Adrenal gland (tissue), 12 donors: Measurements from ENCODE around the gene CLDN16. TPM values are rescaled to one million over a fixed set of nuclear protein-coding genes. Genes with fewer than 3 reads are reported as not detected.

Source experiments
- DNase-seq, 7 donors: peaks; one replicate each; pipeline ENCODE4 v3.0.0-alpha.2; 2019 to 2020
- H3K27ac ChIP-seq, 5 donors: fragments of 200-600 bp; sonication (generic) in 4 of 5; 1 replicate in 3 of 5; 2 replicates in 2 of 5; pipeline versions ENCODE4 v1.5.1 to v1.8.0; 2016 to 2020; ENCODE audit warnings: mild to moderate bottlenecking in 1 of 5
- H3K27me3 ChIP-seq: fragments of 200-600 bp; 2 replicates; pipeline ENCODE4 v1.8.0; 2021
- H3K36me3 ChIP-seq, 2 donors: fragments of 200-600 bp; replicated peaks in 1 of 2; 1 replicate in 1 of 2; 2 replicates in 1 of 2; pipeline versions ENCODE4 v1.5.1 to v1.8.0; 2018 to 2022
- H3K4me1 ChIP-seq, 2 donors: fragments of 200-600 bp; replicated peaks in 1 of 2; 1 replicate in 1 of 2; 2 replicates in 1 of 2; pipeline versions ENCODE4 v1.5.1 to v1.8.0; 2018 to 2021
- H3K4me3 ChIP-seq, 4 donors: fragments of 200-600 bp; sonication (generic) in 3 of 4; one replicate each; pipeline ENCODE4 v1.5.1; 2016 to 2018
- H3K9me3 ChIP-seq, 3 donors: fragments of 200-600 bp; sonication (generic) in 1 of 3; replicated peaks in 1 of 3; 1 replicate in 2 of 3; 2 replicates in 1 of 3; pipeline versions ENCODE4 v1.5.1 to v1.8.0; 2016 to 2021
- POLR2A ChIP-seq, 2 donors: fragments of 450-650 bp; IDR thresholded peaks; one replicate each; pipeline ENCODE4 v1.6.1; 2017; ENCODE audit warnings: antibody characterized with exemption in 2 of 2, mild to moderate bottlenecking in 2 of 2, moderate library complexity in 1 of 2
- WGBS, 4 donors: extraction: QIAGEN DNeasy Blood & Tissue Kit in 2 of 4; methylation state at CpG; one replicate each; pipeline versions ENCODE4 v1.1.5 to v1.1.7; 2013 to 2017; 5-methylcytosine and 5-hydroxymethylcytosine counted together
- intact Hi-C, 2 donors: fragments of 100-400 bp; cut with DNase I; formaldehyde crosslinking; loops; one replicate each; pipeline versions ENCODE4 v1.14.1 to v1.15.0; 2022 to 2023
- polyA plus RNA-seq, 3 donors: library from polyadenylated mRNA; stranded (reverse); fragments of 200-250 nt in 2 of 3; fragments of 350-450 nt in 1 of 3; fragmentation: Illumina TruSeq in 1 of 3; extraction: RNeasy Lipid Tissue Mini Kit (QIAGEN cat#74804) in 1 of 3; gene quantifications; one replicate each; pipeline ENCODE4 v1.2.3, GENCODE V29; 2013 to 2014
- total RNA-seq, 9 donors: library from RNA; depleted of rRNA in 4 of 9; stranded (reverse); fragments of >200 nt in 4 of 9; fragments of 120-200 nt in 1 of 9; fragmentation: NEBNext Ultra II Directional in 1 of 9; extraction: Animal tissue kit (Norgen Biotek cat#: 25700) in 1 of 9; gene quantifications; one replicate each; pipeline versions ENCODE4 v1.1.0 to v1.2.4, GENCODE V29; 2013 to 2023
- TF ChIP-seq, protein P1 (sequence below), 6 experiments: fragments of 450-650 bp in 4 of 6; fragments of 200-600 bp in 2 of 6; sonication (generic) in 1 of 6; IDR thresholded peaks; 1 replicate in 5 of 6; 2 replicates in 1 of 6; pipeline versions ENCODE4 v1.5.1 to v1.8.0; 2016 to 2021; ENCODE audit warnings: antibody characterized with exemption in 6 of 6, mild to moderate bottlenecking in 2 of 6, moderate library complexity in 1 of 6
- donor health status: healthy with polysubstance abuse.
- donor health status: Bipolar disorder and iron deficiency.
- donor health status: DM: yes; HTN: yes; CAD: no.
- donor health status: DM: no; HTN: no; CAD: no.
- donor health status: DM: no; HTN: no; CAD: no.
- donor health status: DM: yes; HTN: yes; CAD: no.

The CLDN16 gene
- total and polyA plus RNA-seq, 12 donors: 0.20 to 2.9 (median 0.71) TPM

DNA sequence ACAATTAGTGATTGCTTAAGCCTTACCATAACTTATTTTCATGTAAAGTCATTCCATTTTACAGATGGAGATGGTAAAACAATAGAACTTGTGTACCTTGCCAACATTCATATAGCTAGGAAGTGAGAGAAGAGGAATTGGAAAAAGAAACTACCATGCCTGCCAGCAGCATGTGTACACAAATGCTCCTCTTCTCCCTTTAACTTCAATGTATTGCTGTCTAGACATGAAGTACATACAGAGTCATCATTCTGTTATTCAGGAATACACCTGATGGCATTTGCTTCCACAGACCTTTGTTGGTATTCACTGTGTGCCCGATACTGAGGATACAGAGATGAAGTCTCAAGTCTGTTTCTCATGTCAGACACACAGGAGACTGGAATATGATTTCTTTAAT, 68.8 kb downstream of the CLDN16 start:
- Histone ChIP-seq H3K36me3 (no peaks in the 10 kb centered on the region), H3K27ac (no peak overlapping the region), H3K27me3 (no peaks in the 10 kb centered on the region), H3K4me1 (no peaks in the 10 kb centered on the region), H3K4me3 (no peak overlapping the region), H3K9me3 (no peaks in the 10 kb centered on the region)
- TF ChIP-seq POLR2A (IDR thresholded peaks at IDR 0.05): no peak
- TF ChIP-seq, protein P1, sequence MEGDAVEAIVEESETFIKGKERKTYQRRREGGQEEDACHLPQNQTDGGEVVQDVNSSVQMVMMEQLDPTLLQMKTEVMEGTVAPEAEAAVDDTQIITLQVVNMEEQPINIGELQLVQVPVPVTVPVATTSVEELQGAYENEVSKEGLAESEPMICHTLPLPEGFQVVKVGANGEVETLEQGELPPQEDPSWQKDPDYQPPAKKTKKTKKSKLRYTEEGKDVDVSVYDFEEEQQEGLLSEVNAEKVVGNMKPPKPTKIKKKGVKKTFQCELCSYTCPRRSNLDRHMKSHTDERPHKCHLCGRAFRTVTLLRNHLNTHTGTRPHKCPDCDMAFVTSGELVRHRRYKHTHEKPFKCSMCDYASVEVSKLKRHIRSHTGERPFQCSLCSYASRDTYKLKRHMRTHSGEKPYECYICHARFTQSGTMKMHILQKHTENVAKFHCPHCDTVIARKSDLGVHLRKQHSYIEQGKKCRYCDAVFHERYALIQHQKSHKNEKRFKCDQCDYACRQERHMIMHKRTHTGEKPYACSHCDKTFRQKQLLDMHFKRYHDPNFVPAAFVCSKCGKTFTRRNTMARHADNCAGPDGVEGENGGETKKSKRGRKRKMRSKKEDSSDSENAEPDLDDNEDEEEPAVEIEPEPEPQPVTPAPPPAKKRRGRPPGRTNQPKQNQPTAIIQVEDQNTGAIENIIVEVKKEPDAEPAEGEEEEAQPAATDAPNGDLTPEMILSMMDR (IDR thresholded peaks at IDR 0.05): no peak
- intact Hi-C loops: no loop called here
- no peak for DNase-seq
- WGBS, 4 donors: 83 to 96% (median 94%) methylated on average over 1 of the region's 1 CpG

DNA sequence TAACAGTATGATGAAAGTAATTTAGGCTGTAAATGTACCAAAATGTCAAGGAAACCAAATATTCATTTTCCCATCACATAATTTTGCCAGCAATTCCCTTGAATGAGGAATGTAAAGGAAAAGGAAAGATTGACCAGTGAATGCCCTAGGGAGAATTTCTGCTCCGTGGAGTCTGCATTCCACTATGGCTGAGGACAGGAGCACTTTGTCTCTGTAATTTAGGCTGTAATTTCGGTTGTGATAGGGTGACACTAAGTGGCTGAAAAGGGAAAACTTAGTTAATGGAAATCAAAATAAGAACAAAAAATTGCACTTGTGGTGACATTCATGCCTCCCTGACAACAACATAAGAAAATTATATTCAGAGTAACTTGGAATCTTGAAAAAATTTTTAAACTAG, 70.1 kb downstream of the CLDN16 start:
- H3K4me1 ChIP-seq: no peaks in the 10 kb centered on the region
- H3K36me3 ChIP-seq: no peaks in the 10 kb centered on the region
- no peak for DNase-seq
- H3K27me3 ChIP-seq: no peaks in the 10 kb centered on the region
- no peak overlapping the region for H3K27ac ChIP-seq
- 19 to 39% (median 31%) methylated on average over 2 of the region's 2 CpGs for WGBS, 4 donors
- H3K4me3 ChIP-seq: no peak overlapping the region
- H3K9me3 ChIP-seq: no peaks in the 10 kb centered on the region
- intact Hi-C loops: no loop called here
- no peak for TF ChIP-seq POLR2A (IDR thresholded peaks at IDR 0.05)
- TF ChIP-seq, protein P1 (IDR thresholded peaks at IDR 0.05): peak in 2 of 6 experiments; percentile 14 to 20

Other genes with a start within 250 kb of the CLDN16 start
- 100 to 1,000 TPM in 1 of 9 donors, 10 to 100 TPM in 8; 15.6 to 155 (median 64.6) TPM for gene CLDN1, start 65.7 kb upstream of the CLDN16 start, total RNA-seq
- gene CLDN1, start 65.7 kb upstream of the CLDN16 start, polyA plus RNA-seq: 10 to 100 TPM; 28.2 to 53.4 (median 39.3) TPM
- gene TMEM207, start 61.7 kb downstream of the CLDN16 start, total RNA-seq: not detected
- not detected for gene TMEM207, start 61.7 kb downstream of the CLDN16 start, polyA plus RNA-seq
- 10 to 100 TPM in 3 of 9 donors, 1 to 10 TPM in 6; 4.2 to 17.1 (median 7.9) TPM for gene IL1RAP, start 125.9 kb downstream of the CLDN16 start, total RNA-seq
- 1 to 10 TPM in 2 of 3 donors, under 1 TPM in 1; 0.97 to 4.1 (median 1.1) TPM for gene IL1RAP, start 125.9 kb downstream of the CLDN16 start, polyA plus RNA-seq